Activated T-cell treated with anti-CD3 and anti-CD28 coated beads, Interleukin-2, amount 50 U/mL, for 72 hours (primary cell): Measurements from ENCODE around the gene ZNF334. TPM values are rescaled to one million over a fixed set of nuclear protein-coding genes. Genes with fewer than 3 reads are reported as not detected.

Source experiments
- ATAC-seq, 2 donors: fragments of 150-1000 bp; cut with Tn5 transposase; replicated peaks in 1 of 2; 2 replicates each; pipeline ENCODE4 v1.10.0; 2021; ENCODE audit warnings: moderate library complexity in 2 of 2, mild to moderate bottlenecking in 1 of 2
- DNase-seq, 2 donors: peaks; one replicate each; pipeline ENCODE4 v3.0.0; 2021 to 2022; ENCODE audit warnings: mixed read lengths in 1 of 2
- H3K27ac Mint-ChIP-seq: one replicate; pipeline ENCODE4 v1.8.0; 2022; ENCODE audit warnings: mild to moderate bottlenecking, moderate library complexity, mixed read lengths
- H3K27me3 Mint-ChIP-seq: one replicate; pipeline ENCODE4 v1.8.0; 2022; ENCODE audit warnings: low read depth, mixed read lengths
- H3K36me3 Mint-ChIP-seq, 2 donors: one replicate each; pipeline ENCODE4 v1.8.0; 2022; ENCODE audit warnings: mixed read lengths in 2 of 2, mild to moderate bottlenecking in 1 of 2; ENCODE audit not compliant: insufficient read depth in 2 of 2
- H3K4me1 Mint-ChIP-seq: one replicate; pipeline ENCODE4 v1.8.0; 2022; ENCODE audit warnings: low read depth, mixed read lengths
- H3K4me3 Mint-ChIP-seq, 2 donors: one replicate each; pipeline ENCODE4 v1.8.0; 2022; ENCODE audit warnings: mild to moderate bottlenecking in 2 of 2, mixed read lengths in 2 of 2, moderate library complexity in 2 of 2
- H3K9me3 Mint-ChIP-seq, 2 donors: one replicate each; pipeline ENCODE4 v1.8.0; 2022; ENCODE audit warnings: mixed read lengths in 2 of 2
- total RNA-seq, 2 donors: library from RNA; stranded (reverse); gene quantifications; one replicate each; pipeline ENCODE4 v1.2.3, GENCODE V29; 2022

The ZNF334 gene
- total RNA-seq, 2 donors from 2014 or later = 1.1 to 1.5 TPM

- Mint-ChIP-seq H3K27ac (no peak overlapping the region), H3K4me3 (no peak overlapping the region), H3K36me3 (peaks cover 24 to 27% of the 10 kb centered on the region in 2 donors), H3K9me3 (peaks cover 18 to 28% of the 10 kb centered on the region in 2 donors), H3K27me3 (peaks cover 48% of the 10 kb centered on the region), H3K4me1 (no peaks in the 10 kb centered on the region)
- no peak for ATAC-seq
- no peak for DNase-seq
Observed at GRCh38 chr20:46501337-46501942, 11.9 kb downstream of the ZNF334 start.

GRCh38 chr20:46494077-46494476 is 19.3 kb downstream of the ZNF334 start:
- Mint-ChIP-seq H3K36me3 (peaks cover 0 to under 1% of the 10 kb centered on the region in 2 donors), H3K4me3 (no peak overlapping the region)
- ATAC-seq = no peak

DNA sequence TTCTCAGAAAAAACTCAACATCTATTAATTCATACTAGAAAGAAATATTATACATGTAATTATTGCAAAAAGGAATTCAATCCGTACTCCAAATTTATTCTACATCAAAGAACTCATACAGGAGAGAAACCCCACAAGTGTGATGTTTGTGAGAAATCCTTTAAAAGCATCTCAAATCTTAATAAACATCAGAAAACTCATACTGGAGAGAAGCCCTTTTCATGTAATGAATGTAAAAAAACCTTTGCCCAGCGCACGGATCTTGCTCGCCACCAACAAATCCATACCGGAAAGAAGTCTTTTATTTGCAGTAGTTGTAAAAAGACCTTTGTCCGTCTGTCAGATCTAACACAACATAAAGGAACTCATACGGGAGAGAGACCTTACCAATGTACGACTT is 22.0 kb downstream of the ZNF334 start:
- no peaks in the 10 kb centered on the region for H3K36me3 Mint-ChIP-seq
- no peak overlapping the region for H3K27ac Mint-ChIP-seq
- no peaks in the 10 kb centered on the region for H3K9me3 Mint-ChIP-seq
- H3K4me1 Mint-ChIP-seq = no peaks in the 10 kb centered on the region
- DNase-seq (no peak), ATAC-seq (no peak)
- H3K4me3 Mint-ChIP-seq = no peak overlapping the region
- peaks cover 59% of the 10 kb centered on the region for H3K27me3 Mint-ChIP-seq

More at GRCh38 chr20:46494077-46494476, 19.3 kb downstream of the ZNF334 start:
- no peak for DNase-seq
- Mint-ChIP-seq H3K27ac (no peak overlapping the region), H3K27me3 (peaks cover 62% of the 10 kb centered on the region), H3K4me1 (no peaks in the 10 kb centered on the region), H3K9me3 (no peaks in the 10 kb centered on the region)

DNA sequence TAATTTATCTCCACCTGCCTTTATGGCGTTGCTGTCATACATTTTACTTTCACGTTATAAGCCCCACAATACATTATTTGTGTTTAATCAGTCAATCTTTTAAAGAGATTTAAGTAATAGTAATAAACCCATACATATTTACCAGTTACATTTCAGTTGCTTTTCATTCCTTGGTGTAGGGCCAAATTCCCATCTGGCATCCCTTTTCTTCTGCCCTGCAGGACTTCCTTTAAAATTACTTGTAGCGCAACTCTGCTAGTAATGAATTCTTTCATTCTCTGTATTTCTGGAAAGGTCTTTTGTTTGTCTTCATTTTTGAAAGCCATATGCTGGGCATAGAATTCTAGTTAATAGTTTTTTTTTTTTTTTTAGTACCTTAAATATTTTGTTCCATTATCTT is 24.9 kb downstream of the ZNF334 start:
- H3K9me3 Mint-ChIP-seq = no peaks in the 10 kb centered on the region
- peaks cover 68% of the 10 kb centered on the region for H3K27me3 Mint-ChIP-seq
- DNase-seq (no peak), ATAC-seq (no peak)
- H3K27ac Mint-ChIP-seq = no peak overlapping the region
- no peaks in the 10 kb centered on the region for H3K36me3 Mint-ChIP-seq
- no peaks in the 10 kb centered on the region for H3K4me1 Mint-ChIP-seq
- no peak overlapping the region for H3K4me3 Mint-ChIP-seq

DNA sequence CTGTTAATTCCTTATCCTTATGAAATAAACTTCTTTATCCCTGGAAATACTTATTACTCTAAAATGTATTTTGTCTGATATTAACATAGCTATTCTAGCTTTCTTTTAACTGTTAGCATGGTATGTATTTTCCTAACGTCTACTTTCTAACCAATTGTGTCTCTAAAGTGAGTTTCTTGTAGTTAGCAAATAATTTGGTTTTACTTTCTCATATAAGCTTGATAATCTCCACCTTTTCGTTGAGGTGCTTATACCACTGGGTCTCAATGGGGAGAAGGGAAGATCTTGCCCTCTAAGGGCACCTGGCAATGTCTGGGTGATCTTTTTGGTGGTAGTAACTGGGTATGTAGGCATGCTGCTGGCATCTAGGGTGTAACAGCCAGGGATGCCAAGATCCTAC is 25.7 kb downstream of the ZNF334 start:
- Mint-ChIP-seq H3K27ac (no peak overlapping the region), H3K27me3 (peaks cover 60% of the 10 kb centered on the region), H3K36me3 (no peaks in the 10 kb centered on the region), H3K9me3 (no peaks in the 10 kb centered on the region), H3K4me1 (no peaks in the 10 kb centered on the region), H3K4me3 (no peak overlapping the region)
- DNase-seq (no peak), ATAC-seq (no peak)

DNA sequence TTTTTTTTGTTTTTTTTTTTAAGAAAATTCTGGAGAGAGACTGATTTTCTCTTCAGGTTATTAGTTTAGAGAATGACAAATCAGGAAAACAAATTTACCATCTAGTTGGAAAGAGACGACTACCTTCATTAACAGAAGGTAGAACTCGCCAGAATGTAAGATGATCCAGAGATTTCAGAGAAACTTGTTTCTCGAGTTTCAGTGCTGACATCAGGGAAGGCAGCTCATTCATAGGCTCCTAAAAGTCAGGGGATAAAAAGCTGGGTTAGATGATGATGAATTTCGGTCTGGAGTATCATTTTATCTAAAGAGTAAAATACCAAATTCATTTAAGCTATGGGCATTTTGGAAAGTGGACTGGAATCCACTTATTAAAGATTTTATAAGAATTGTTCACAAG is 27.9 kb downstream of the ZNF334 start:
- Mint-ChIP-seq H3K4me1 (no peaks in the 10 kb centered on the region), H3K27me3 (peaks cover 58% of the 10 kb centered on the region), H3K9me3 (no peaks in the 10 kb centered on the region), H3K36me3 (no peaks in the 10 kb centered on the region), H3K4me3 (no peak overlapping the region), H3K27ac (no peak overlapping the region)
- ATAC-seq (no peak), DNase-seq (no peak)

- Mint-ChIP-seq H3K4me1 (no peaks in the 10 kb centered on the region), H3K36me3 (no peaks in the 10 kb centered on the region), H3K27me3 (peaks cover 61% of the 10 kb centered on the region), H3K4me3 (no peak overlapping the region), H3K27ac (no peak overlapping the region), H3K9me3 (no peaks in the 10 kb centered on the region)
- DNase-seq (no peak), ATAC-seq (no peak)
Observed at GRCh38 chr20:46484954-46485353, 28.4 kb downstream of the ZNF334 start.

- H3K36me3 Mint-ChIP-seq = no peaks in the 10 kb centered on the region
- no peaks in the 10 kb centered on the region for H3K4me1 Mint-ChIP-seq
- ATAC-seq (no peak), DNase-seq (no peak)
- no peak overlapping the region for H3K27ac Mint-ChIP-seq
- H3K27me3 Mint-ChIP-seq = peaks cover 64% of the 10 kb centered on the region
- no peak overlapping the region for H3K4me3 Mint-ChIP-seq
- H3K9me3 Mint-ChIP-seq = no peaks in the 10 kb centered on the region
Observed at GRCh38 chr20:46483879-46484278, 29.5 kb downstream of the ZNF334 start.

- no peak overlapping the region for H3K4me3 Mint-ChIP-seq
- peaks cover 61% of the 10 kb centered on the region for H3K27me3 Mint-ChIP-seq
- ATAC-seq = no peak
- no peaks in the 10 kb centered on the region for H3K4me1 Mint-ChIP-seq
- no peak overlapping the region for H3K27ac Mint-ChIP-seq
- H3K36me3 Mint-ChIP-seq = no peaks in the 10 kb centered on the region
- no peaks in the 10 kb centered on the region for H3K9me3 Mint-ChIP-seq
- DNase-seq = no peak
Observed at GRCh38 chr20:46482864-46483263, 30.5 kb downstream of the ZNF334 start.

GRCh38 chr20:46477640-46478039 is 35.7 kb downstream of the ZNF334 start:
- H3K27ac Mint-ChIP-seq = no peak overlapping the region
- no peak overlapping the region for H3K4me3 Mint-ChIP-seq
- no peaks in the 10 kb centered on the region for H3K9me3 Mint-ChIP-seq
- DNase-seq (no peak), ATAC-seq (no peak)
- no peaks in the 10 kb centered on the region for H3K36me3 Mint-ChIP-seq
- no peaks in the 10 kb centered on the region for H3K4me1 Mint-ChIP-seq
- H3K27me3 Mint-ChIP-seq = peaks cover 55% of the 10 kb centered on the region

GRCh38 chr20:46477225-46477624 is 36.1 kb downstream of the ZNF334 start:
- no peak for DNase-seq
- H3K4me1 Mint-ChIP-seq = no peaks in the 10 kb centered on the region
- no peak overlapping the region for H3K27ac Mint-ChIP-seq
- no peak for ATAC-seq
- H3K4me3 Mint-ChIP-seq = no peak overlapping the region
- peaks cover 55% of the 10 kb centered on the region for H3K27me3 Mint-ChIP-seq
- H3K36me3 Mint-ChIP-seq = no peaks in the 10 kb centered on the region
- no peaks in the 10 kb centered on the region for H3K9me3 Mint-ChIP-seq

DNA sequence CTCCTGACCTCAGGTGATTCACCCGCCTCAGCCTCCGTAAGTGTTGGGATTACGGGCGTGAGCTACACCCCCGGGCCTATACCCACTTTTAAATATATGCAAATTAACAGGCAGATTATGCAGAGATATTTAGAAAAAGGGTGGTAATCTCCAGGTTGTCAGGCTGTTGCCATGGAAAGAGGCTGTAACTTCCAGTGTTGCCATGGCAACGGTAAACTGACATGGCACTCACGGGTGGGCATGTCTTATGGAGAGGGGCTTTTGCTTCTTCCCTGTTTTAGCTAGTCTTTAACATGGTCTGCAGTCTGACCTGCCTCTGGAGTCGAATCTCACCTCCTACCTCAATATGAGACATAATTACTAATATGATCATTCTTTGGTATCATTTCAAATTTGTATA is 44.9 kb downstream of the ZNF334 start:
- Mint-ChIP-seq H3K4me1 (no peaks in the 10 kb centered on the region), H3K4me3 (no peak overlapping the region), H3K27ac (no peak overlapping the region), H3K9me3 (no peaks in the 10 kb centered on the region), H3K27me3 (no peaks in the 10 kb centered on the region), H3K36me3 (no peaks in the 10 kb centered on the region)
- no peak for DNase-seq
- no peak for ATAC-seq

- Mint-ChIP-seq H3K4me3 (no peak overlapping the region), H3K36me3 (no peaks in the 10 kb centered on the region), H3K4me1 (no peaks in the 10 kb centered on the region), H3K27ac (no peak overlapping the region), H3K27me3 (peaks cover 8% of the 10 kb centered on the region), H3K9me3 (no peaks in the 10 kb centered on the region)
- ATAC-seq (no peak), DNase-seq (no peak)
Observed at GRCh38 chr20:46464451-46464850, 48.9 kb downstream of the ZNF334 start.

DNA sequence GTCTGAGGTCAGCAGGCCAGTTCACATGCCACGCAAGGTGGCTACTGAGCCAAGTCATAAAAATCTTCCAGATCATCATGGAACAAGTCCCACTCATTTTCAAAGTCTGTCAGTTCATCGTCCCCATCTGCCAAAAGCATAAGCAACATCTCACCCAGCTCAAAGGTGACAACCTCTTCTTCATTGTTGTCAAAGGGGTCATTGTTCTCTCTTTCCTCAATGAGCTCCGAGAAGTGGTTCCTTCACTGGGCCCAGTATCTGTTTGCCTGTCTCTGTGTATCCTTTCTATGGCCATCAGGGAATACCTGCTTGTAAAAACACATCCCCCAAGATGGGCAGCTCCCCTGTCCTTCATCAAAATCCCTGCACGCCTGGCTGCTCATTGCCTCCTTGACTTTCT is 49.5 kb downstream of the ZNF334 start:
- H3K9me3 Mint-ChIP-seq = no peaks in the 10 kb centered on the region
- DNase-seq (no peak), ATAC-seq (no peak)
- no peak overlapping the region for H3K4me3 Mint-ChIP-seq
- no peak overlapping the region for H3K27ac Mint-ChIP-seq
- no peaks in the 10 kb centered on the region for H3K4me1 Mint-ChIP-seq
- no peaks in the 10 kb centered on the region for H3K36me3 Mint-ChIP-seq
- H3K27me3 Mint-ChIP-seq = peaks cover 14% of the 10 kb centered on the region
